Left lung (tissue), 10 donors: ENCODE measurements around the gene MZF1. TPM values are rescaled to one million over a fixed set of nuclear protein-coding genes. Genes with fewer than 3 reads are reported as not detected.

ENCODE experiments used
- ATAC-seq: fragments of 200-7000 bp; cut with Tn5 transposase; one replicate; pipeline ENCODE4 v1.9.1; 2020; ENCODE audit warnings: moderate library complexity
- DNase-seq, 4 donors: peaks; one replicate each; pipeline ENCODE4 v3.0.0-alpha.2; 2013 to 2020
- H3K27ac ChIP-seq, 2 donors: fragments of 200-600 bp; sonication (generic) in 1 of 2; one replicate each; pipeline versions ENCODE4 v1.5.0 to v1.8.0; 2020 to 2021
- H3K27me3 ChIP-seq, 2 donors: fragments of 200-600 bp; sonication (generic) in 1 of 2; one replicate each; pipeline versions ENCODE4 v1.5.0 to v1.8.0; 2020 to 2021
- H3K36me3 ChIP-seq, 2 donors: fragments of 200-600 bp; sonication (generic) in 1 of 2; one replicate each; pipeline versions ENCODE4 v1.5.0 to v1.8.0; 2020 to 2021
- H3K4me1 ChIP-seq, 2 donors: fragments of 200-600 bp; one replicate each; pipeline ENCODE4 v1.8.0; 2021
- H3K4me3 ChIP-seq, 2 donors: fragments of 200-600 bp; sonication (generic) in 1 of 2; one replicate each; pipeline versions ENCODE4 v1.5.0 to v1.8.0; 2020 to 2021; ENCODE audit warnings: mild to moderate bottlenecking in 1 of 2
- H3K9me3 ChIP-seq, 2 donors: fragments of 200-600 bp; sonication (generic) in 1 of 2; one replicate each; pipeline versions ENCODE4 v1.5.0 to v1.8.0; 2020 to 2021
- intact Hi-C, 2 donors: fragments of 100-400 bp; cut with DNase I; formaldehyde crosslinking; loops; one replicate each; pipeline versions ENCODE4 v1.11.2 to v1.14.2; 2022
- polyA plus RNA-seq, 6 donors: library from polyadenylated mRNA; unstranded; fragments of 120-200 nt; gene quantifications; one replicate each; pipeline ENCODE4 v1.2.1, GENCODE V29; 2013; ENCODE audit not compliant: insufficient read length in 6 of 6
- total RNA-seq, 2 donors: library from RNA; stranded (reverse); fragmentation: NEBNext Ultra II Directional; extraction: Animal tissue kit (Norgen Biotek cat#: 25700); gene quantifications; one replicate each; pipeline ENCODE4 v1.2.1, GENCODE V29; 2021
- TF ChIP-seq, protein P1 (sequence below), 2 donors: fragments of 200-600 bp; sonication (generic) in 1 of 2; IDR thresholded peaks; one replicate each; pipeline versions ENCODE4 v1.5.0 to v1.8.0; 2021; ENCODE audit warnings: antibody characterized with exemption in 2 of 2
- donor health status: DM: no; HTN: yes; CAD: no.
- donor health status: DM: no; HTN: no; CAD: no.

MZF1 gene
- total and polyA plus RNA-seq, 8 donors, result 29.1 to 58.0 (median 36.4) TPM

DNA sequence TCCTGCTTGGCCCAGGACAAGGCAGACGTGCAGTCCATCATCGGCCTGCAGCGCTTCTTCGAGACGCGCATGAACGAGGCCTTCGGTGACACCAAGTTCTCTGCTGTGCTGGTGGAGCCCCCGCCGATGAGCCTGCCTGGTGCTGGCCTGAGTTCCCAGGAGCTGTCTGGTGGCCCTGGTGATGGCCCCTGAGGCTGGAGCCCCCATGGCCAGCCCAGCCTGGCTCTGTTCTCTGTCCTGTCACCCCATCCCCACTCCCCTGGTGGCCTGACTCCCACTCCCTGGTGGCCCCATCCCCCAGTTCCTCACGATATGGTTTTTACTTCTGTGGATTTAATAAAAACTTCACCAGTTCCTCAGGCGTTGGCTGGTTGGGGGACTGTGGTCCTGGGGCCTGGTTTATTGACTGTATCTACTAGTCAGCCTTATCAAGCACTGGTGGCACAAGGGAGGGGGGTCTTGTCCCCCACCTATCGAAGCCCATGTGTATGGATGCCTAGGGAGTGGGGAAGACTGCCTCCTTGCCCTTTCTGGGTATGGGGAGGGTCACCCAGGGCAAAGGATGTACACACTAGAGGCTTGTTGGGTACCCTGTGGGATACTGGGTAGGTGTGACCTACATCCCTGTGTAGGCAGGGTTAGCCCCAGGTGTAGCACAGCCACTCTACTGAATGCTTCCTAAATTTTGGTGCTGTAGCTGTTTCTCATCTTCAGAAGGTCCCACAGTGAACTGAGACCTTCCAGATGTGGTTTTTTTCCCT is 22.6 kb downstream of the MZF1 start:
- H3K4me1 ChIP-seq, result peaks cover 27 to 44% of the 10 kb centered on the region in 2 donors
- no peak overlapping the region for H3K27ac ChIP-seq
- H3K4me3 ChIP-seq, result no peak overlapping the region
- peaks cover 0 to 79% of the 10 kb centered on the region in 2 donors for H3K36me3 ChIP-seq
- intact Hi-C loops, result no loop called here
- DNase-seq (no peak), ATAC-seq (no peak)
- TF ChIP-seq, protein P1, sequence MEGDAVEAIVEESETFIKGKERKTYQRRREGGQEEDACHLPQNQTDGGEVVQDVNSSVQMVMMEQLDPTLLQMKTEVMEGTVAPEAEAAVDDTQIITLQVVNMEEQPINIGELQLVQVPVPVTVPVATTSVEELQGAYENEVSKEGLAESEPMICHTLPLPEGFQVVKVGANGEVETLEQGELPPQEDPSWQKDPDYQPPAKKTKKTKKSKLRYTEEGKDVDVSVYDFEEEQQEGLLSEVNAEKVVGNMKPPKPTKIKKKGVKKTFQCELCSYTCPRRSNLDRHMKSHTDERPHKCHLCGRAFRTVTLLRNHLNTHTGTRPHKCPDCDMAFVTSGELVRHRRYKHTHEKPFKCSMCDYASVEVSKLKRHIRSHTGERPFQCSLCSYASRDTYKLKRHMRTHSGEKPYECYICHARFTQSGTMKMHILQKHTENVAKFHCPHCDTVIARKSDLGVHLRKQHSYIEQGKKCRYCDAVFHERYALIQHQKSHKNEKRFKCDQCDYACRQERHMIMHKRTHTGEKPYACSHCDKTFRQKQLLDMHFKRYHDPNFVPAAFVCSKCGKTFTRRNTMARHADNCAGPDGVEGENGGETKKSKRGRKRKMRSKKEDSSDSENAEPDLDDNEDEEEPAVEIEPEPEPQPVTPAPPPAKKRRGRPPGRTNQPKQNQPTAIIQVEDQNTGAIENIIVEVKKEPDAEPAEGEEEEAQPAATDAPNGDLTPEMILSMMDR (IDR thresholded peaks at IDR 0.05), result no peak
- no peaks in the 10 kb centered on the region for H3K9me3 ChIP-seq
- H3K27me3 ChIP-seq, result no peaks in the 10 kb centered on the region

DNA sequence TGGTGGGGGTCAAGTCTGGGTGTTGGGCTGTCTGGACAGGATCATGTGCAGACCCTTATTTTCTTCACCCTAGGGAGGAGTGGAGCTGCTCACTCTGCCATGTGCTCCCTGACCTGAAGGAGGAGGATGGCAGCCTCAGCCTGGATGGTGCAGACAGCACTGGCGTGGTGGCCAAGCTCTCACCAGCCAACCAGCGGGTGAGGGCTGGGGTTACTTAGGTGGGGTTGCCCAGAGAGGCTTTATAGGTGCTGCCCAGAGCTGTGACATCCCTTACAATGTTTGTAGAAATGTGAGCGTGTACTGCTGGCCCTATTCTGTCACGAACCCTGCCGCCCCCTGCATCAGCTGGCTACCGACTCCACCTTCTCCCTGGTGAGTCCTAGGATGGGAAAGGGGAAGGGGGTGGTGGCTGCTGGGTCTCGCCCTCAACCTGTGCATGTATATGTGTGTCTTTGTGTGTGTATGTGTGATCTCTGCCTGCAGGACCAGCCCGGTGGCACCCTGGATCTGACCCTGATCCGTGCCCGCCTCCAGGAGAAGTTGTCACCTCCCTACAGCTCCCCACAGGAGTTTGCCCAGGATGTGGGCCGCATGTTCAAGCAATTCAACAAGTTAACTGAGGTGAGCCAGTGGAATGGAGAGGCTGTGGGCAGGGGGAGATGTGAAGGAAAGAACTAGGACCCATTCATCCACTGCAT is 23.3 kb downstream of the MZF1 start:
- no peak for ATAC-seq
- Histone ChIP-seq H3K27me3 (no peaks in the 10 kb centered on the region), H3K4me3 (no peak overlapping the region), H3K9me3 (no peaks in the 10 kb centered on the region), H3K36me3 (peaks cover 0 to 77% of the 10 kb centered on the region in 2 donors), H3K27ac (no peak overlapping the region), H3K4me1 (peaks cover 24 to 46% of the 10 kb centered on the region in 2 donors)
- TF ChIP-seq, protein P1 (IDR thresholded peaks at IDR 0.05), result no peak
- no peak for DNase-seq
- intact Hi-C loops, result no loop called here

DNA sequence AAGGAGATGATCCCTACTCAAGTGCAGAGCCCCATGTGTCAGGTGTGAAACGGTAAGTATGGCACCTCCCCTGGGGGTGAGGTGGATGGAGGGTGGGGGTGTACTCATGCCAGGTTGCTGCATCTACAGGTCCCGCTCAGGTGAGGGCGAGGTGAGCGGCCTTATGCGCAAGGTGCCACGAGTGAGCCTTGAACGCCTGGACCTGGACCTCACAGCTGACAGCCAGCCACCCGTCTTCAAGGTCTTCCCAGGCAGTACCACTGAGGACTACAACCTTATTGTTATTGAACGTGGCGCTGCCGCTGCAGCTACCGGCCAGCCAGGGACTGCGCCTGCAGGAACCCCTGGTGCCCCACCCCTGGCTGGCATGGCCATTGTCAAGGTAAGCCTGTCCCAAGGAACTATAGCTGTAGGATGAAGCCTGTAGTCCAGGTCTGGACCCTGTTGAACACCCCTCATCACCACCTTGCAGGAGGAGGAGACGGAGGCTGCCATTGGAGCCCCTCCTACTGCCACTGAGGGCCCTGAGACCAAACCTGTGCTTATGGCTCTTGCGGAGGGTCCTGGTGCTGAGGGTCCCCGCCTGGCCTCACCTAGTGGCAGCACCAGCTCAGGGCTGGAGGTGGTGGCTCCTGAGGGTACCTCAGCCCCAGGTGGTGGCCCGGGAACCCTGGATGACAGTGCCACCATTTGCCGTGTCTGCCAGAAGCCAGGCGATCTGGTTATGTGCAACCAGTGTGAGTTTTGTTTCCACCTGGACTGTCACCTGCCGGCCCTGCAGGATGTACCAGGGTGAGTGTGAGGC is 24.1 kb downstream of the MZF1 start:
- Histone ChIP-seq H3K9me3 (no peaks in the 10 kb centered on the region), H3K4me3 (no peak overlapping the region), H3K27me3 (no peaks in the 10 kb centered on the region), H3K4me1 (peaks cover 20 to 40% of the 10 kb centered on the region in 2 donors), H3K27ac (no peak overlapping the region), H3K36me3 (peaks cover 0 to 77% of the 10 kb centered on the region in 2 donors)
- DNase-seq (no peak), ATAC-seq (no peak)
- TF ChIP-seq, protein P1 (IDR thresholded peaks at IDR 0.05), result no peak
- intact Hi-C loops, result no loop called here

DNA sequence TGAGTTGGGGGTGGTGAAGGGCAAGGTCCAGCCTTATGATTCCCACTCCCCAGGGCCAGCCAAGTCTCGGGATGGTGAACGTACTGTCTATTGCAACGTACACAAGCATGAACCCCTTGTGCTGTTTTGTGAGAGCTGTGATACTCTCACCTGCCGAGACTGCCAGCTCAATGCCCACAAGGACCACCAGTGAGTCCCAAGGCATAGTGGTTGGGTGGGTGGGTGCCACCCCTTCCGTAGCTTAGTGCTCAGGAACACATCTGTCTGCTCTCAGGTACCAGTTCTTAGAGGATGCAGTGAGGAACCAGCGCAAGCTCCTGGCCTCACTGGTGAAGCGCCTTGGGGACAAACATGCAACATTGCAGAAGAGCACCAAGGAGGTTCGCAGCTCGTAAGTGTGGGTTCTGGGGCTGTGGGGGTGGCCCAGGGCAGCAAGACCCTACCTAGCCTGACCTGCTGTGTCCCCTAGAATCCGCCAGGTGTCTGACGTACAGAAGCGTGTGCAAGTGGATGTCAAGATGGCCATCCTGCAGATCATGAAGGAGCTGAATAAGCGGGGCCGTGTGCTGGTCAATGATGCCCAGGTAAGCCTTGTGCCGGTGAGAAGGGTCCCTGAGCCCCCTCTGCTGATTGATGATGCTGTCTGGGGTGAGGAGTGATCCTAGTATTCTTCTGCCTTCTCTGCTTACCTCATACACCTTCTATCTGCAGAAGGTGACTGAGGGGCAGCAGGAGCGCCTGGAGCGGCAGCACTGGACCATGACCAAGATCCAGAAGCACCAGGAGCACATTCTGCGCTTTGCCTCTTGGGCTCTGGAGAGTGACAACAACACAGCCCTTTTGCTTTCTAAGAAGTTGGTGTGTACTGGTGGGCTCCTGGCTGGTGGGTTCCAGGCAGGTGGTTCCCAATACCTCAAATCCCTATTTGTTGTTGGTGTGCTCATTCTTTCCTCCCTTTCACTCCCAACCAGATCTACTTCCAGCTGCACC is 25.5 kb downstream of the MZF1 start:
- Histone ChIP-seq H3K27ac (no peak overlapping the region), H3K4me3 (no peak overlapping the region), H3K4me1 (peaks cover 12 to 32% of the 10 kb centered on the region in 2 donors), H3K9me3 (no peaks in the 10 kb centered on the region), H3K27me3 (no peaks in the 10 kb centered on the region), H3K36me3 (peaks cover 0 to 64% of the 10 kb centered on the region in 2 donors)
- intact Hi-C loops, result no loop called here
- TF ChIP-seq, protein P1 (IDR thresholded peaks at IDR 0.05), result no peak
- ATAC-seq (no peak), DNase-seq (no peak)
